Activated T-helper 17 cell treated with anti-CD3 and anti-CD28 coated beads, Interleukin-2, amount 50 U/mL, for 72 hours (primary cell): ENCODE data around the gene IFIT1. TPM values are rescaled to one million over a fixed set of nuclear protein-coding genes. Genes with fewer than 3 reads are reported as not detected.

Source experiments
- total RNA-seq, 2 donors: library from RNA; stranded (reverse); gene quantifications; one replicate each; pipeline ENCODE4 v1.2.3, GENCODE V29; 2022

The IFIT1 gene
- total RNA-seq, 2 donors from 2014 or later, result 0.58 to 0.84 TPM

Other genes with a start within 250 kb of the IFIT1 start
- gene CH25H, start 185.3 kb upstream of the IFIT1 start, total RNA-seq, result not detected
- 10 to 100 TPM; 26.4 to 68.5 TPM for gene LIPA, start 140.8 kb upstream of the IFIT1 start, total RNA-seq
- gene IFIT2, start 90.6 kb upstream of the IFIT1 start, total RNA-seq, result 1 to 10 TPM; 2.0 to 3.2 TPM
- gene IFIT3, start 64.6 kb upstream of the IFIT1 start, total RNA-seq, result 1 to 10 TPM; 2.5 to 4.3 TPM
- gene IFIT1B, start 14.6 kb upstream of the IFIT1 start, total RNA-seq, result not detected
- gene IFIT5, start 21.9 kb downstream of the IFIT1 start, total RNA-seq, result 1 to 10 TPM; 5.6 to 7.1 TPM
- gene SLC16A12, start 143.0 kb downstream of the IFIT1 start, total RNA-seq, result not detected